GM12878 (cell line): ENCODE data around the gene NUDT16L1.

Source experiments
- POLR2A ChIP-seq: IDR thresholded peaks from 2 replicates; pipeline ENCODE4 v1.6.1; 2011; ENCODE audit warnings: low read depth, mild to moderate bottlenecking, low read length
- RBBP5 ChIP-seq: fragments of 200-600 bp; sonication (generic); conservative IDR thresholded peaks from 2 replicates; pipeline ENCODE4 v1.6.1; 2016
- RFX5 ChIP-seq: IDR thresholded peaks from 2 replicates; pipeline ENCODE4 v1.6.1; 2011; ENCODE audit warnings: low read depth, low read length, improper control_type of control experiment
- WRNIP1 ChIP-seq: IDR thresholded peaks from 2 replicates; pipeline ENCODE4 v1.6.1; 2011; ENCODE audit warnings: low read depth, low read length, improper control_type of control experiment, borderline replicate concordance
- ZNF384 ChIP-seq: IDR thresholded peaks from 2 replicates; pipeline ENCODE4 v1.6.1; 2012; ENCODE audit warnings: low read depth, mild to moderate bottlenecking, low read length, improper control_type of control experiment, borderline replicate concordance
- TF ChIP-seq, protein P1 (sequence below), 3 experiments: IDR thresholded peaks in 2 of 3; conservative IDR thresholded peaks in 1 of 3; 2 replicates each; pipeline ENCODE4 v1.5.1; 2011; ENCODE audit warnings: low read depth in 3 of 3, low read length in 3 of 3, mild to moderate bottlenecking in 3 of 3, control low read depth in 2 of 3, moderate library complexity in 2 of 3, inconsistent platforms in 1 of 3, mixed read lengths in 1 of 3; ENCODE audit not compliant: control insufficient read depth in 2 of 3, insufficient read depth in 1 of 3; ENCODE audit errors: extremely low read depth in 1 of 3
- TF ChIP-seq, protein P2 (sequence below): IDR thresholded peaks from 2 replicates; pipeline ENCODE4 v1.6.1; 2012; ENCODE audit warnings: low read length, inconsistent platforms
- TF ChIP-seq, protein P3 (sequence below): IDR thresholded peaks from 2 replicates; pipeline ENCODE4 v1.6.1; 2012; ENCODE audit warnings: low read depth, low read length, improper control_type of control experiment

DNA sequence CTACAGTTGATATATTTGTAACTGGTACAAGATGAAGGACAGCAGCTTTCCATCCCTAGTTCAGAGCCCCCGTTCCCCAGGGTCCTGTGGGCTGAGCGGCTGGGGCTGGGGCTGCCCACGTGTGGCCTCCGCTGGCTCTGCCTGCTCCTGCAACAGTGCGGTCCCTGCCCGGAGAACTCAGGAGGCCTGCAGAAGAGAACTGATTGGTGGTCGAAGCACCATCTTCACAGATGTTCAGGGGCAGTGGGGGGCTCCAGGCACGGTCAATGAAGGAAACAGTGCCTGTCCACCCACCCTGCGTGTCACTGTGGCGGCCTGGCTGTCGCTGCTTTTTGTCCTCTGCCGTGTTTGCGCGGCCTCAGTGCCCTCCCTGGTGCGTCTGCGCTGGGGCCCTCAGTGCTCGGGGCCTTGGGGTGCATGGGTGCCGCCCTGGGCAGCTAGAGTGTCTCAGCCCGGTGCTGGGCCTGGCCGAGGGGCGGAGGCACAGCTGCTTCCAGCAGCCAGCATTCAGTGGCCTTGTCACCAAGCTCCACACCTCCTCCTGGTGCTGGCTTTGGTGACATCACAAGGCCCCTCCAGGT lies 4.2 kb upstream of the NUDT16L1 start:
- TF ChIP-seq ZNF384 (no peak), POLR2A (0 out of 2 replicates have a peak, but pooled peaks have one; percentile 23), RFX5 (no peak), WRNIP1 (no peak), RBBP5 (no peak)
- TF ChIP-seq, protein P1, sequence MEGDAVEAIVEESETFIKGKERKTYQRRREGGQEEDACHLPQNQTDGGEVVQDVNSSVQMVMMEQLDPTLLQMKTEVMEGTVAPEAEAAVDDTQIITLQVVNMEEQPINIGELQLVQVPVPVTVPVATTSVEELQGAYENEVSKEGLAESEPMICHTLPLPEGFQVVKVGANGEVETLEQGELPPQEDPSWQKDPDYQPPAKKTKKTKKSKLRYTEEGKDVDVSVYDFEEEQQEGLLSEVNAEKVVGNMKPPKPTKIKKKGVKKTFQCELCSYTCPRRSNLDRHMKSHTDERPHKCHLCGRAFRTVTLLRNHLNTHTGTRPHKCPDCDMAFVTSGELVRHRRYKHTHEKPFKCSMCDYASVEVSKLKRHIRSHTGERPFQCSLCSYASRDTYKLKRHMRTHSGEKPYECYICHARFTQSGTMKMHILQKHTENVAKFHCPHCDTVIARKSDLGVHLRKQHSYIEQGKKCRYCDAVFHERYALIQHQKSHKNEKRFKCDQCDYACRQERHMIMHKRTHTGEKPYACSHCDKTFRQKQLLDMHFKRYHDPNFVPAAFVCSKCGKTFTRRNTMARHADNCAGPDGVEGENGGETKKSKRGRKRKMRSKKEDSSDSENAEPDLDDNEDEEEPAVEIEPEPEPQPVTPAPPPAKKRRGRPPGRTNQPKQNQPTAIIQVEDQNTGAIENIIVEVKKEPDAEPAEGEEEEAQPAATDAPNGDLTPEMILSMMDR (IDR thresholded peaks at IDR 0.05 in 2 of 3, conservative IDR thresholded peaks at IDR 0.05 in 1 of 3; ENCODE audit: control insufficient read depth in 2 of 3, extremely low read depth in 1 of 3, insufficient read depth in 1 of 3, low read depth in 3 of 3, low read length in 3 of 3), result no peak
- TF ChIP-seq, protein P2, sequence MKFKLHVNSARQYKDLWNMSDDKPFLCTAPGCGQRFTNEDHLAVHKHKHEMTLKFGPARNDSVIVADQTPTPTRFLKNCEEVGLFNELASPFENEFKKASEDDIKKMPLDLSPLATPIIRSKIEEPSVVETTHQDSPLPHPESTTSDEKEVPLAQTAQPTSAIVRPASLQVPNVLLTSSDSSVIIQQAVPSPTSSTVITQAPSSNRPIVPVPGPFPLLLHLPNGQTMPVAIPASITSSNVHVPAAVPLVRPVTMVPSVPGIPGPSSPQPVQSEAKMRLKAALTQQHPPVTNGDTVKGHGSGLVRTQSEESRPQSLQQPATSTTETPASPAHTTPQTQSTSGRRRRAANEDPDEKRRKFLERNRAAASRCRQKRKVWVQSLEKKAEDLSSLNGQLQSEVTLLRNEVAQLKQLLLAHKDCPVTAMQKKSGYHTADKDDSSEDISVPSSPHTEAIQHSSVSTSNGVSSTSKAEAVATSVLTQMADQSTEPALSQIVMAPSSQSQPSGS, result no peak
- TF ChIP-seq, protein P3, sequence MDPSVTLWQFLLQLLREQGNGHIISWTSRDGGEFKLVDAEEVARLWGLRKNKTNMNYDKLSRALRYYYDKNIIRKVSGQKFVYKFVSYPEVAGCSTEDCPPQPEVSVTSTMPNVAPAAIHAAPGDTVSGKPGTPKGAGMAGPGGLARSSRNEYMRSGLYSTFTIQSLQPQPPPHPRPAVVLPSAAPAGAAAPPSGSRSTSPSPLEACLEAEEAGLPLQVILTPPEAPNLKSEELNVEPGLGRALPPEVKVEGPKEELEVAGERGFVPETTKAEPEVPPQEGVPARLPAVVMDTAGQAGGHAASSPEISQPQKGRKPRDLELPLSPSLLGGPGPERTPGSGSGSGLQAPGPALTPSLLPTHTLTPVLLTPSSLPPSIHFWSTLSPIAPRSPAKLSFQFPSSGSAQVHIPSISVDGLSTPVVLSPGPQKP, result no peak
